Frontal cortex (tissue), 4 donors: ENCODE measurements around the gene KCNRG. TPM values are rescaled to one million over a fixed set of nuclear protein-coding genes. Genes with fewer than 3 reads are reported as not detected.
"Not testable (repeated sequence)": the region's sequence is repeated elsewhere in the genome, so short reads cannot be mapped to it uniquely, and the experiment has no call there.

ENCODE experiments used
- DNase-seq, 2 donors: peaks; one replicate each; pipeline ENCODE4 v3.0.0; 2012; ENCODE audit warnings: low spot score in 2 of 2
- FAIRE-seq: peaks from 2 replicates; lab custom pipeline; 2012; peaks lifted over from hg19 to GRCh38; lab: Jason Lieb, UNC
- total RNA-seq: library from RNA; depleted of rRNA; stranded (reverse); fragments of >200 nt; gene quantifications from one replicate; pipeline ENCODE4 v1.2.3, GENCODE V29; 2014
- donor health status: control.
- donor health status: control.
- donor health status: control.

The KCNRG gene
- total RNA-seq, 1 donor from 2014 or later = 31.8 TPM

DNA sequence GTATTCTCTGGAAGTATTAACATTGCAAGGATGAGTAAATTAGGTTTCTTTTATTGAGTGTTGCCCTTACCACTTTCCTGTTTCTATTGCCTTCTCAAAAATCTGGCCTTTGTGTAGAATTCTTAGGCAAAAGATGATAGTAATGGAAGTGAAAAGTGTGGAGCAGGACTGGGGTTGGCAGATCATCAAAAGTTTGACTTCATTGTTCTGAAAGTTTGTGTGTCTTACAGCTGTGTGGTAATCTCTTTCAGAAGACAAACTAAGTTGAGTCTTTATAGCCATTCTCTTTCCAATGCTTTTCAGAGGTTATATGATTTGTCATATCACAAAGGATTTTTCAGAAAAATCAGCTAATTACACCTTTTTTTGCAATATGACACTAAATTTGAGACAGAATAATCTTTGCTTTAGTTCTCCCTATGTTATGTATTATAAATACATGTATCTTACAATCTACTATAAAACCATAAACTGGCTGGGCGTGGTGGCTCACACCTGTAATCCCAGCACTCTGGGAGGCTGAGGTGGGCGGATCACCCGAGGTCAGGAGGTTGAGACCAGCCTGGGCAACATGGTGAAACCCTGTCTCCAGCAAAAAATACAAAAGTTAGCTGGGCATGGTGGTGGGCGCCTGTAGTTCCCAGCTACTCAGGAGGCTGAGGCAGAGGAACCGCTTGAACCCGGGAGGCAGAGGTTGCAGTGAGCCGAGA is 8.7 kb upstream of the KCNRG start:
- FAIRE-seq (no peak), DNase-seq (no peak)

GRCh38 chr13:50011461-50011860 is 3.8 kb upstream of the KCNRG start:
- no peak for FAIRE-seq
- peak in 1 of 2 donors; percentile 8 for DNase-seq

- no peak for FAIRE-seq
- DNase-seq = no peak
These were observed 2.7 kb upstream of the KCNRG start for GRCh38 chr13:50012396-50013169.

- FAIRE-seq = no peak
These were observed 858 bp upstream of the KCNRG start for GRCh38 chr13:50014386-50014785.

GRCh38 chr13:50015750-50016149 is 506 bp downstream of the KCNRG start:
- FAIRE-seq = no peak
- DNase-seq = no peak

More at GRCh38 chr13:50014386-50014785, 858 bp upstream of the KCNRG start:
- no peak for DNase-seq

DNA sequence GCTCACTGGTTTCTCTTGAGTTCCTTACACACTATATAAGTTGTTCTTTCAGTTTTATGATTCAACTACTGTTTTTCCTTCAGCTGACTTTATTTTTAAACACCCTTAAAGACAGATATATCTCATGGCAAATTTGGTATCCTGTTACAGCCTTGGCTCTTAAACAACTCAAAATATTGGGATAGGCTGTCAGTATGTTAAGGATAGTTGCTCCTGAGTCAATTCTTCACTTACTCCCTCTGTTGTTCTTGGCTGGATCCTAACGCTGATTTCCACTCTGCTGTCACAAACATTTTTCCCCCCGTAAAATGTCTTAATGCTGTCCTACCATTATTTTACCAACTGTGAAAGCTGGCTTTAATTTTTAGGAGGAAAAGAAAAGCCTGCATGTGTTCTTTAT is 1.2 kb downstream of the KCNRG start:
- no peak for FAIRE-seq
- no peak for DNase-seq

DNA sequence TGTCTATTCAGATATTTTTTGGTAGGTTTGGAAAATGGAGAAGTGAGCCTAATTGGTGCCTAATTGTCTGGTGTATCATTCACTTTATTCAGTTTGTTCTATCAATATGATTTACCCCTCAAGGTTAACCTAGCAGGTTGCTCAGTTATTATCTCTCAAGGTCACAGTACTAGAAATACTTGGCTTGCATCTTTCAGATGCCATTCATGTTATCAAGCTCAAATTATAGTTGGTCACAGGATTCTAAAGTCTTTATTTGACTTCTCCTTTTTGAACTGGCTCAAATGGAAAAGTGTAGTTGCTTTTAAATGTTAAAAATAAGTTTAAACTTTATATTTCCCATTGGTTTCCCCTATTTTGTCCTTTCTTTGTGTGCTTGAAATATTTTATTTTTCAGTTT is 2.6 kb downstream of the KCNRG start:
- FAIRE-seq (no peak), DNase-seq (no peak)

- FAIRE-seq (no peak), DNase-seq (no peak)
These were observed 10.2 kb downstream of the KCNRG start for GRCh38 chr13:50025436-50025835.

DNA sequence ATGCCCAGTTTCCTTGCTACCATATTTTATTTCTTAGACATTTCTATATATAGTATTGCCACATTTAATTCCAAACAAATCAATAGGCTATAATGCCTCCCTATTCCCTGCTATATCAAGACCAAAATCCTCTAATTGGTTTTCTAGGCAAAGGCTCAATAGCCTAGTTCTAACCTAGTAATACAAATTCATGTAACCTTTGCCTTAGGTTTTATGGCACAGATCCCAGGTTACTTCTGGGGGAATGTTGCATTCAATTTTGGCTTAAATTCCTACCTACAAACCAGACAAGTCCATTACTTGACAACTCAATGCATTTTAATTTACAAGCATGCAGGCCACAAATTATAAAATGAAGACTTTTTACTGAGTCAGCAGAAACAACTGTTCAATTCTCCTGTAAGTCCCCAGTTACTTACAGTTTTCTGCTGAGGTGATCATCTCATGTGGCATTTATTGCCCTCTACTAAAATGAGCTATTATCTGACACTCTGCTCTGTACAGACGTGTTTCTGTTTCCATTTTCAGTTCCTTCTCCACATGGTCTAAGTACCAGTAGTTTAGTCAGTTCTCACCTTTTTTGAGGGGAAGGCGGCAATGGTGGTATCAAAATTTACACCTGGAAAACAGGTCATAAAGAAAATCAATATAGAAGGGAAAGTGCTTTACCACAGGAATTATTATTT is 11.7 kb downstream of the KCNRG start:
- no peak for DNase-seq
- FAIRE-seq = no peak

DNA sequence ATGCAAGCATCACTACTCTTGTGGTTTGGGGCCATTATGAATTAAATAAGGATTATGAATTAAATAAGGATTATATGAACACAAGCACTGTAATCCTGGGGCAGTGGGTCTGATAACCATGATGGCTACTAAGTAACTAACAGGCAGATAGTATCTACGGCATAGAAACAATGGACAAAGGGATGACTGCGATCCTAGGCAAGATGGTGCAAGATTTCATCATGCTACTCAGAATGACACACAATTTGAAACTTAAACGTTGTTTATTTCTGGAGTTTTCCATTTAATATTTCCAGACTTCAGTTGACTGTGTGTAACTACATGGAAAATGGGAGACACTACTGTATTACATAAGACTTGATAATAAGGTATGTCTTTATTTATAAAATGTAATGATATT is 15.1 kb downstream of the KCNRG start:
- DNase-seq = no peak
- no peak for FAIRE-seq

DNA sequence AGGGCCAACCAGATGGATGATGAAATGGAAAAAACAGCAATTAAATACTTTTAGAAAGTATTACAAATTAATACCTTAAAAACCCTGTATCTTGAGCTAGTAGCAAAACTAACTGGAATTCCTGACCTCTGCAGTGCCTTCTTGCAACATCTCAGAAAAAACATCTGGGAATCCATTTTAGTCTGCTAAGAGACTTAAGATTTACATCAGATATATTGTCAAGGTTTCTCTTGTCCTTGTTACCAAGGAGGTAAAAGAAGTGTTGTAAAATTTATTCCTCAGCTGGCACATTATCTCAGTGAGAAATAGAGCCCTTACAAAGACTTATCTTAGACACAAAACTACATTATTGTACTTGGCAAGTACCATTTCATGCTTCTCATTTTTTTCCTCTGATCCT is 18.5 kb downstream of the KCNRG start:
- FAIRE-seq = no peak
- no peak for DNase-seq

DNA sequence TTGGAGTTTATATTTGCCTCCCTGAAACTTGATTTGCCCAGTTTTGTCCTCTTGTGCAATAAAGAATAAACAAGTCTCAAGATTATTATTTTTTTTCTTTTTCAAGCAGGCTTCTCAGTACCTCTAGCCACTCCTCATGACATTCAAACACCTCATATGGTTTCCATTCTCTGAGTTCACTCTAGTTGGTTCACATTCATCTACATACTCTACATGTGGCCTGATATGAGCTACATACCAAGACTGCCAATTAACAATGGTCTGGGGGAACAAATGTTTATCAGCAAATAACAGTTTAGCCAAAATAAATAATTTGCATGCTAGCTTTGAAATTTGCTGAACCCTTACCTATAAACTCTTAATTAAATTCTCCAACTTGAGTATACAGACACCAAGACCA is 22.5 kb downstream of the KCNRG start:
- FAIRE-seq (no peak), DNase-seq (no peak)

GRCh38 chr13:50038266-50038665 is 23.0 kb downstream of the KCNRG start:
- no peak for DNase-seq
- FAIRE-seq = no peak

DNA sequence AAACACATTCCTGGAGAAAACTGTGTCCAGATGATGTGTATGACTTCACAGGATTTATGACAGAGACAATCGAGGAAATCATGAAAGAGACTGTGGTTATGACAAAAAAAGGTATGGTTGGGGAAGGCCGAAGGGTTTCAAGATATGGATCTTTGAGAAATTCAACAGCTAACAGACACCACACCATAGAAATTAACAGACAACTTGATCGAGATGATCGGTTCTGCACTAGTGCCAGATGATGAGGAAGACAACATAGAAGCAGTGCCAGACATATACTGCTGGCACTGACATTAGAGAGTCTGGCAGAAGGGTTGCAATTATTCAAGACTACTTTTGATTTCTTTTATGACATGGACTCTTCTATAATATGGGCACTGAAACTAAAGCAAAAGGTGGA is 37.2 kb downstream of the KCNRG start:
- FAIRE-seq (no peak), DNase-seq (no peak)

- DNase-seq (no peak), FAIRE-seq (no peak)
These were observed 38.6 kb downstream of the KCNRG start for GRCh38 chr13:50053844-50054243.

- FAIRE-seq (no peak), DNase-seq (no peak)
These were observed 40.2 kb downstream of the KCNRG start for GRCh38 chr13:50055454-50055853.

GRCh38 chr13:50060718-50061117 is 45.5 kb downstream of the KCNRG start:
- DNase-seq (no peak), FAIRE-seq (no peak)

DNA sequence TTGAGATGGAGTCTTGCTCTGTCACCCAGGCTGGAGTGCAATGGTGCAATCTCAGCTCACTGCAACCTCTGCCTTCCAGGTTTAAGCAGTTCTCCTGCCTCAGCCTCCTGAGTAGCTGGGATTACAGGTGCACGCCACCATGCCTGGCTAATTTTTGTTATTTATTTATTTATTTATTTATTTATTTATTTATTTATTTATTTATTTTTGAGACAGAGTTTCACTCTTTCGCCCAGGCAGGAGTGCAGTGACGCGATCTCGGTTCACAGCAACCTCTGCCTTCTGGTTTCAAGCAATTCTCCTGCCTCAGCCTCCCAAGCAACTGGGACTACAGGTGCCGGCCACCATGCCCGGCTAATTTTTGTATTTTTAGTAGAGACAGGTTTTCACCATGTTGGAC is 47.1 kb downstream of the KCNRG start:
- not testable (repeated sequence) for FAIRE-seq, DNase-seq

GRCh38 chr13:50065712-50066111 is 50.5 kb downstream of the KCNRG start:
- no peak for FAIRE-seq
- no peak for DNase-seq

DNA sequence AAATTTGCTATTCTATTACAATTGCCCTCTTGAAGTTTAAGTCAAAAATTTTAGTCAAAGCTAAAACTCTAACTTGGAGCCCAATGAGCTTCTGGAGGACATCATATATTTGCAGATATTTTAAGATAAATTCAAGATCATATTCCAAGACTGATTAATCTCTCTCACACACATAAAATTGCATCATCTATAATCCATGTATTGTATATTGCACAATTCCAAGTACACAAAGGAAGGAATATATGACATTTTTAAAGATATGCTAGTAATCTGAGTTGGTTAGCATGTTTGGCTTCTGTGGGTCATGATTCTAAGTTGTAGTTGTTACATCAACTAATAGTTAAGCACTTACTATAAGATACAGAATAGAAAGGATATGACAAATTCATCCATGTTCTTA is 53.3 kb downstream of the KCNRG start:
- FAIRE-seq (peak; percentile 10), DNase-seq (no peak)

GRCh38 chr13:50069261-50069660 is 54.0 kb downstream of the KCNRG start:
- FAIRE-seq (no peak), DNase-seq (no peak)
